Naive thymus-derived CD4-positive, alpha-beta T cell (primary cell): ENCODE results near the gene STK38. TPM values are rescaled to one million over a fixed set of nuclear protein-coding genes. Genes with fewer than 3 reads are reported as not detected.

Experiments
- ATAC-seq: fragments of 150-1000 bp; cut with Tn5 transposase; 2 replicates; pipeline ENCODE4 v1.10.0; 2021; ENCODE audit warnings: mild to moderate bottlenecking, moderate library complexity
- CTCF ChIA-PET: fragments of 350-600 bp; sonication (Branson Sonifier 250); formaldehyde crosslinking; loops from one replicate; lab custom pipeline; 2021; ENCODE audit warnings: antibody characterized with exemption; lab: Charles Lee
- POLR2A ChIA-PET: fragments of 350-600 bp; sonication (Branson Sonifier 250); formaldehyde crosslinking; loops from one replicate; lab custom pipeline; 2021; ENCODE audit warnings: antibody characterized with exemption, inconsistent platforms; lab: Charles Lee
- DNase-seq, 9 donors: peaks; one replicate each; pipeline versions ENCODE4 v3.0.0 to v3.0.0-alpha.2; 2020 to 2022; ENCODE audit warnings: mixed read lengths in 1 of 9
- H3K27ac ChIP-seq: one replicate; pipeline ENCODE4 v1.7.0; 2013; ENCODE audit warnings: mild to moderate bottlenecking, low read depth, low read length, moderate library complexity
- H3K27me3 ChIP-seq, 2 donors: one replicate each; pipeline ENCODE4 v1.7.0; 2013; ENCODE audit warnings: low read length in 2 of 2, mild to moderate bottlenecking in 2 of 2, moderate library complexity in 2 of 2; ENCODE audit not compliant: control insufficient read depth in 2 of 2, insufficient read depth in 2 of 2
- H3K36me3 ChIP-seq, 3 experiments: 1 replicate in 2 of 3; 2 replicates in 1 of 3; pipeline ENCODE4 v1.7.0; 2013; ENCODE audit warnings: low read length in 3 of 3, mild to moderate bottlenecking in 3 of 3, moderate library complexity in 1 of 3; ENCODE audit not compliant: insufficient read depth in 3 of 3, control insufficient read depth in 2 of 3
- H3K4me1 ChIP-seq, 2 donors: one replicate each; pipeline ENCODE4 v1.7.0; 2013; ENCODE audit warnings: low read length in 2 of 2, mild to moderate bottlenecking in 2 of 2, moderate library complexity in 1 of 2; ENCODE audit not compliant: control insufficient read depth in 2 of 2, insufficient read depth in 2 of 2
- H3K4me3 ChIP-seq: 2 replicates; pipeline ENCODE4 v1.7.0; 2013; ENCODE audit warnings: mild to moderate bottlenecking, low read length
- H3K9me3 ChIP-seq, 3 experiments: 1 replicate in 2 of 3; 2 replicates in 1 of 3; pipeline ENCODE4 v1.7.0; 2013; ENCODE audit warnings: low read length in 3 of 3; ENCODE audit not compliant: control insufficient read depth in 2 of 3
- H3K27ac Mint-ChIP-seq, 9 donors: one replicate each; pipeline ENCODE4 v1.8.0; 2020 to 2022; ENCODE audit warnings: mixed read lengths in 9 of 9, mild to moderate bottlenecking in 8 of 9, moderate library complexity in 5 of 9, inconsistent platforms in 2 of 9
- H3K27me3 Mint-ChIP-seq, 5 donors: one replicate each; pipeline ENCODE4 v1.8.0; 2021 to 2022; ENCODE audit warnings: mixed read lengths in 5 of 5, mild to moderate bottlenecking in 1 of 5
- H3K36me3 Mint-ChIP-seq, 5 donors: one replicate each; pipeline ENCODE4 v1.8.0; 2020 to 2022; ENCODE audit warnings: mixed read lengths in 5 of 5, mild to moderate bottlenecking in 3 of 5, inconsistent platforms in 1 of 5
- H3K4me1 Mint-ChIP-seq, 7 donors: one replicate each; pipeline ENCODE4 v1.8.0; 2020 to 2022; ENCODE audit warnings: mixed read lengths in 7 of 7, mild to moderate bottlenecking in 3 of 7, inconsistent platforms in 1 of 7
- H3K4me3 Mint-ChIP-seq, 10 donors: one replicate each; pipeline ENCODE4 v1.8.0; 2020 to 2022; ENCODE audit warnings: mild to moderate bottlenecking in 10 of 10, mixed read lengths in 10 of 10, moderate library complexity in 6 of 10, inconsistent platforms in 2 of 10
- H3K9me3 Mint-ChIP-seq, 11 donors: one replicate each; pipeline ENCODE4 v1.8.0; 2020 to 2022; ENCODE audit warnings: mixed read lengths in 11 of 11, mild to moderate bottlenecking in 4 of 11, inconsistent platforms in 1 of 11, moderate library complexity in 1 of 11
- intact Hi-C, 2 donors: fragments of 100-400 bp; cut with micrococcal nuclease; formaldehyde crosslinking; loops; one replicate each; pipeline ENCODE4 v1.15.1; 2023
- polyA plus RNA-seq, 2 donors: library from polyadenylated mRNA; unstranded; fragments of 300-500 nt; fragmentation: Illumina TruSeq; gene quantifications; one replicate each; pipeline ENCODE4 v1.2.3, GENCODE V29; 2021
- total RNA-seq, 6 experiments: library from RNA in 5 of 6; stranded (reverse) in 5 of 6; gene quantifications; 1 replicate in 5 of 6; 2 replicates in 1 of 6; pipeline ENCODE4 v1.2.3 and lab custom pipeline; 2021 to 2026

The STK38 gene
- total and polyA plus RNA-seq, 7 experiments from 2014 or later: 56.6 to 193 (median 95.0) TPM

GRCh38 chr6:36539814-36540568 lies 7.3 kb downstream of the STK38 start:
- H3K36me3 Mint-ChIP-seq: peaks cover 0 to 59% (median 41%) of the 10 kb centered on the region in 5 donors
- Histone ChIP-seq H3K4me1 (peaks cover 48 to 64% of the 10 kb centered on the region in 2 donors), H3K9me3 (no peaks in the 10 kb centered on the region), H3K36me3 (peaks cover 17 to 44% (median 18%) of the 10 kb centered on the region in 3 experiments), H3K4me3 (peak overlapping the region; percentile 0), H3K27ac (peak overlapping the region; percentile 95), H3K27me3 (no peaks in the 10 kb centered on the region)
- H3K4me3 Mint-ChIP-seq: peak overlapping the region; percentile 60 to 98 (median 80)
- peak overlapping the region; percentile 79 to 99 (median 93) for H3K27ac Mint-ChIP-seq
- POLR2A ChIA-PET: interaction anchor here (0.8 to 8.4 kb wide), 8 partner anchors 8 to 116 kb away, joined by 3 to 288 read pairs (median 4); partner anchors contain the start of genes SRSF3 and STK38
- intact Hi-C loops: loop anchor here in 1 of 2 donors (5.0 kb wide), 1 partner anchor 48 kb away; no protein-coding TSS in a partner anchor
- H3K9me3 Mint-ChIP-seq: peaks cover 0 to 3% (median 0%) of the 10 kb centered on the region in 11 donors
- CTCF ChIA-PET: no interaction called here
- H3K4me1 Mint-ChIP-seq: peaks cover 32 to 87% (median 56%) of the 10 kb centered on the region in 7 donors
- ATAC-seq (peak; percentile 78), DNase-seq (peak in 7 of 9 donors; percentile 56 to 84 (median 73))
- no peaks in the 10 kb centered on the region for H3K27me3 Mint-ChIP-seq

DNA sequence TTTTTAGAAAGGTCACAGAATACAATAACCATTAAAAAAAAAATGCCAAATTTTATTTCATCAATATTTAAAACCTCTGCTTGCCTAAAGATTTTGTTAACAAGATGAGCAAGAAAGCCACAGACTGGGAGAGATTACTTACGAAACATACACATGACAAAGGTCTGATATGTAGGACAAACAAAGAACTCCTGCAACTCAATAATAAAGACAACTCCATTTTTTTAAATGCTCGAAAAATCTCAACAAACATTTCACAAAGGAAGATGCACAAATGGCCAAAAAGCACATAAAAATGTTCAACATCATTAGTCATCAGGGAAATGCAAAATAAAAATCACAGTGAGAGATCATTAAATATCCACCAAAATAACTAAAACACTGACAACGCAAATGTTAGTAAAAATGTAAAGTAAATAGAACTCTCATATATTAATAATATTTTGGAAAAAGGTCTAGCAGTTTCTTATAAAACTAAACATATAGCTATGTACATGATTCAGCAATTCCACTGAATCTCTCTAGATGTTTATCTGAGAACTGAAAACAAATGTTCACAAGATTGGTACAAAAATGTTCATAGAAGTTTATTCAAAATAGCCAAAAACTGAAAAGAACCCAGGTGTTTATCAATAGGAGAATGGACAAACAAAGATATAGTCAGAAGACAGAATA lies 10.3 kb downstream of the STK38 start:
- POLR2A ChIA-PET: interaction anchor here (0.6 to 1.0 kb wide), 5 partner anchors 13 to 62 kb away, joined by 3 read pairs; no protein-coding TSS in a partner anchor
- Histone ChIP-seq H3K9me3 (no peaks in the 10 kb centered on the region), H3K27me3 (no peaks in the 10 kb centered on the region), H3K36me3 (peaks cover 21 to 64% (median 35%) of the 10 kb centered on the region in 3 experiments), H3K4me1 (peaks cover 51 to 54% of the 10 kb centered on the region in 2 donors), H3K4me3 (no peak overlapping the region), H3K27ac (peak overlapping the region; percentile 16)
- DNase-seq (no peak), ATAC-seq (no peak)
- peaks cover 0 to 3% (median 0%) of the 10 kb centered on the region in 11 donors for H3K9me3 Mint-ChIP-seq
- peaks cover 45 to 92% (median 66%) of the 10 kb centered on the region in 7 donors for H3K4me1 Mint-ChIP-seq
- H3K36me3 Mint-ChIP-seq: peaks cover 7 to 69% (median 49%) of the 10 kb centered on the region in 5 donors
- CTCF ChIA-PET: interaction anchor here (0.6 kb wide), 1 partner anchor 61 kb away, joined by 4 read pairs; no protein-coding TSS in a partner anchor
- H3K27me3 Mint-ChIP-seq: no peaks in the 10 kb centered on the region
- H3K27ac Mint-ChIP-seq: peak overlapping the region in 8 of 9 donors; percentile 37 to 99 (median 87)
- intact Hi-C loops: loop anchor here in 1 of 2 donors (5.0 kb wide), 1 partner anchor 45 kb away; no protein-coding TSS in a partner anchor
- H3K4me3 Mint-ChIP-seq: peak overlapping the region in 7 of 10 donors; percentile 5 to 69 (median 37)

DNA sequence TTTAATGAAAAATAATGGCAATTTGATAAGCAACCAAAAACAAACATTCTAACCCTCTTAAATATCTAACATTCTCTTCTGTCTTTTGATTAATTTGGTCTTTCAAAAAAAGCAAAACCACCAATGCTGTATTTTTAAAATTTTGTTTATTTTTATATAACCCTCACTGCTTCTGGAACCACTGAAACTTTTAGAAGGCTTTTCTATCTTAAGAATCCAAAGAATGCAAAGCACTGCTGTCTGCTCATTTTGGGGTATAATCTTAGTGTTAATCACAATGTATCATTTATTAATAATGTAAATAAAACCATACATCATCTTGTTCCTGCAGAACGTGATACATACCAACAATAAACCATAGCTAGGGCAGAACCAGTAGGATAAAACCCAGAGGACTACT lies 14.0 kb downstream of the STK38 start:
- CTCF ChIA-PET: no interaction called here
- H3K4me1 Mint-ChIP-seq: peaks cover 37 to 89% (median 75%) of the 10 kb centered on the region in 7 donors
- POLR2A ChIA-PET: interaction anchor here (0.7 to 2.5 kb wide), 5 partner anchors 10 to 60 kb away, joined by 3 to 24 read pairs (median 5); no protein-coding TSS in a partner anchor
- H3K9me3 Mint-ChIP-seq: peaks cover 0 to 3% (median 0%) of the 10 kb centered on the region in 11 donors
- no peak for ATAC-seq
- Histone ChIP-seq H3K4me3 (no peak overlapping the region), H3K9me3 (no peaks in the 10 kb centered on the region), H3K27me3 (no peaks in the 10 kb centered on the region), H3K36me3 (peaks cover 8 to 62% (median 33%) of the 10 kb centered on the region in 3 experiments), H3K27ac (no peak overlapping the region), H3K4me1 (peaks cover 23 to 39% of the 10 kb centered on the region in 2 donors)
- peaks cover 7 to 71% (median 52%) of the 10 kb centered on the region in 5 donors for H3K36me3 Mint-ChIP-seq
- intact Hi-C loops: loop anchor here in 1 of 2 donors (1.0 to 2.0 kb wide), 2 partner anchors 14 to 17 kb away; partner anchors contain the start of gene STK38
- no peak for DNase-seq
- H3K4me3 Mint-ChIP-seq: peak overlapping the region in 7 of 10 donors; percentile 8 to 62 (median 39)
- no peaks in the 10 kb centered on the region for H3K27me3 Mint-ChIP-seq
- peak overlapping the region in 6 of 9 donors; percentile 32 to 99 (median 72) for H3K27ac Mint-ChIP-seq

DNA sequence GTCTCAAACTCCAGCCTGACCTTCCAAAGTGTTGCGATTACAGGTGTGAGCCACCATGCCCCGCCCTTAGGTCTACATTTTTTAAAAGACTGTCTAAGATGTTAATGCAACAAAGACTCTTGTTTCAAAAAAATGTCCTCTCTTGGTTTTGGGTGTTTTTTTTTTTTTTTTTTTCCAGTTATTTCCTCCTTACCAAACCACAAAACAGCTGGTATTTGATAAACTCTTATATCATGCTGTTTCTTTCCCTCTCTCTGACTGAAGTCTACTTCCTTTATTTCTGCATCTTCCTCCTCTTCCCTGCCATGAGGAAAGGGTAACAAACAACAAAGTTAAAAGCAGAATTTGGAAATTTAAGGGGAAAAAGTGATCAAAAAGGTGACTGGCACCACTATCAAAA lies 21.2 kb downstream of the STK38 start:
- ATAC-seq: no peak
- H3K27me3 Mint-ChIP-seq: no peaks in the 10 kb centered on the region
- peaks cover 8 to 64% (median 55%) of the 10 kb centered on the region in 5 donors for H3K36me3 Mint-ChIP-seq
- peak overlapping the region in 8 of 10 donors; percentile 3 to 66 (median 52) for H3K4me3 Mint-ChIP-seq
- Histone ChIP-seq H3K36me3 (peaks cover 25 to 61% (median 33%) of the 10 kb centered on the region in 3 experiments), H3K27ac (no peak overlapping the region), H3K4me1 (peaks cover 3 to 23% of the 10 kb centered on the region in 2 donors), H3K4me3 (no peak overlapping the region), H3K27me3 (no peaks in the 10 kb centered on the region), H3K9me3 (no peaks in the 10 kb centered on the region)
- DNase-seq: no peak
- no peaks in the 10 kb centered on the region for H3K9me3 Mint-ChIP-seq
- H3K27ac Mint-ChIP-seq: peak overlapping the region in 7 of 9 donors; percentile 18 to 61 (median 45)
- intact Hi-C loops: no loop called here
- CTCF ChIA-PET: no interaction called here
- peaks cover 29 to 76% (median 56%) of the 10 kb centered on the region in 7 donors for H3K4me1 Mint-ChIP-seq
- POLR2A ChIA-PET: interaction anchor here (0.6 to 1.6 kb wide), 4 partner anchors 21 to 72 kb away, joined by 3 to 4 read pairs (median 4); partner anchors contain the start of gene STK38

GRCh38 chr6:36525346-36525745 lies 21.9 kb downstream of the STK38 start:
- ATAC-seq (no peak), DNase-seq (no peak)
- no peaks in the 10 kb centered on the region for H3K27me3 Mint-ChIP-seq
- H3K36me3 ChIP-seq: peaks cover 31 to 67% (median 36%) of the 10 kb centered on the region in 3 experiments
- intact Hi-C loops: no loop called here
- no peaks in the 10 kb centered on the region for H3K9me3 Mint-ChIP-seq
- peak overlapping the region in 1 of 10 donors; percentile 50 for H3K4me3 Mint-ChIP-seq
- H3K9me3 ChIP-seq: no peaks in the 10 kb centered on the region
- ChIA-PET CTCF (no interaction called here), POLR2A (no interaction called here)
- peaks cover 3 to 23% of the 10 kb centered on the region in 2 donors for H3K4me1 ChIP-seq
- peaks cover 8 to 65% (median 55%) of the 10 kb centered on the region in 5 donors for H3K36me3 Mint-ChIP-seq
- H3K4me1 Mint-ChIP-seq: peaks cover 29 to 76% (median 56%) of the 10 kb centered on the region in 7 donors
- H3K27me3 ChIP-seq: no peaks in the 10 kb centered on the region
- H3K27ac ChIP-seq: no peak overlapping the region
- H3K27ac Mint-ChIP-seq: peak overlapping the region in 5 of 9 donors; percentile 45 to 61 (median 49)
- H3K4me3 ChIP-seq: no peak overlapping the region

GRCh38 chr6:36524871-36525270 lies 22.4 kb downstream of the STK38 start:
- peaks cover 3 to 26% of the 10 kb centered on the region in 2 donors for H3K4me1 ChIP-seq
- H3K4me3 ChIP-seq: no peak overlapping the region
- DNase-seq (no peak), ATAC-seq (no peak)
- H3K9me3 Mint-ChIP-seq: no peaks in the 10 kb centered on the region
- no peaks in the 10 kb centered on the region for H3K27me3 Mint-ChIP-seq
- H3K27ac ChIP-seq: no peak overlapping the region
- intact Hi-C loops: no loop called here
- H3K36me3 Mint-ChIP-seq: peaks cover 8 to 70% (median 59%) of the 10 kb centered on the region in 5 donors
- peak overlapping the region in 1 of 10 donors; percentile 50 for H3K4me3 Mint-ChIP-seq
- peaks cover 33 to 68% (median 38%) of the 10 kb centered on the region in 3 experiments for H3K36me3 ChIP-seq
- POLR2A ChIA-PET: interaction anchor here (0.6 kb wide), 1 partner anchor 26 kb away, joined by 3 read pairs; no protein-coding TSS in a partner anchor
- H3K4me1 Mint-ChIP-seq: peaks cover 30 to 81% (median 61%) of the 10 kb centered on the region in 7 donors
- H3K9me3 ChIP-seq: no peaks in the 10 kb centered on the region
- no peaks in the 10 kb centered on the region for H3K27me3 ChIP-seq
- CTCF ChIA-PET: no interaction called here
- H3K27ac Mint-ChIP-seq: peak overlapping the region in 5 of 9 donors; percentile 49 to 84 (median 62)
